SK-N-SH (cell line): ENCODE results near the gene ARHGAP26. TPM values are rescaled to one million over a fixed set of nuclear protein-coding genes. Genes with fewer than 3 reads are reported as not detected.

Source experiments
- CTCF ChIA-PET: fragments of 300-600, 350-600 bp; formaldehyde crosslinking; extraction: SDS; loops from one replicate; lab custom pipeline; 2021; lab: Yijun Ruan, JAX
- POLR2A ChIA-PET: fragments of 350-600 bp; sonication (Branson Sonifier 250); formaldehyde crosslinking; extraction: SDS; loops from one replicate; lab custom pipeline; 2020; ENCODE audit warnings: antibody characterized with exemption, inconsistent platforms; lab: Yijun Ruan, JAX
- DNase-seq: peaks from one replicate; pipeline ENCODE4 v3.0.0; 2012
- H2AFZ ChIP-seq: fragments of 200-600 bp; sonication (generic); 2 replicates; pipeline ENCODE4 v1.8.1; 2016; ENCODE audit warnings: antibody characterized with exemption, mild to moderate bottlenecking, low read depth
- H3F3A ChIP-seq: fragments of 200-600 bp; sonication (generic); replicated peaks from 2 replicates; pipeline ENCODE3; 2016; ENCODE audit warnings: antibody characterized with exemption, mild to moderate bottlenecking; ENCODE audit not compliant: insufficient read depth
- H3K27ac ChIP-seq, 2 experiments: fragments of 200-500 bp in 1 of 2; fragments of 200-600 bp in 1 of 2; sonication (Bioruptor generic) in 1 of 2; sonication (generic), shearing (Covaris generic) in 1 of 2; 2 replicates each; pipeline versions ENCODE4 v1.5.1 to v1.6.1; 2014 to 2016; ENCODE audit warnings: low read depth in 2 of 2, inconsistent platforms in 1 of 2, low read length in 1 of 2, mild to moderate bottlenecking in 1 of 2, mixed read lengths in 1 of 2
- H3K27me3 ChIP-seq: fragments of 200-600 bp; sonication (generic), shearing (Covaris generic); 2 replicates; pipeline ENCODE4 v1.6.1; 2016; ENCODE audit warnings: mixed run types; ENCODE audit not compliant: insufficient read depth
- H3K36me3 ChIP-seq, 2 experiments: fragments of 200-500 bp in 1 of 2; fragments of 200-600 bp in 1 of 2; sonication (Bioruptor generic) in 1 of 2; sonication (generic) in 1 of 2; replicated peaks in 1 of 2; 2 replicates each; pipeline versions ENCODE3 to v1.5.1; 2014 to 2016; ENCODE audit warnings: low read length in 1 of 2, mild to moderate bottlenecking in 1 of 2; ENCODE audit not compliant: insufficient read depth in 2 of 2, control insufficient read depth in 1 of 2
- H3K4me1 ChIP-seq, 2 experiments: fragments of 200-500 bp in 1 of 2; fragments of 200-600 bp in 1 of 2; sonication (Bioruptor generic) in 1 of 2; sonication (generic), shearing (Covaris generic) in 1 of 2; 2 replicates each; pipeline versions ENCODE4 v1.5.1 to v1.6.1; 2014 to 2016; ENCODE audit warnings: low read depth in 1 of 2, low read length in 1 of 2, mixed run types in 1 of 2; ENCODE audit not compliant: insufficient read depth in 2 of 2, control insufficient read depth in 1 of 2
- H3K4me2 ChIP-seq: fragments of 200-600 bp; sonication (generic), shearing (Covaris generic); 2 replicates; pipeline ENCODE4 v1.6.1; 2017; ENCODE audit warnings: mixed run types
- H3K4me3 ChIP-seq, 2 experiments: fragments of 200-500 bp in 1 of 2; fragments of 200-600 bp in 1 of 2; sonication (Bioruptor generic) in 1 of 2; sonication (generic), shearing (Covaris generic) in 1 of 2; 2 replicates each; pipeline versions ENCODE4 v1.5.1 to v1.8.1; 2014 to 2016; ENCODE audit warnings: low read depth in 2 of 2, inconsistent platforms in 1 of 2, low read length in 1 of 2, mild to moderate bottlenecking in 1 of 2, mixed read lengths in 1 of 2, moderate library complexity in 1 of 2
- H3K79me2 ChIP-seq: fragments of 200-600 bp; sonication (generic); 2 replicates; pipeline ENCODE4 v1.8.1; 2017; ENCODE audit warnings: mild to moderate bottlenecking; ENCODE audit not compliant: insufficient read depth
- H3K9ac ChIP-seq: fragments of 200-600 bp; sonication (generic); 2 replicates; pipeline ENCODE4 v1.6.1; 2017; ENCODE audit warnings: mixed run types
- H3K9me2 ChIP-seq: fragments of 200-600 bp; sonication (generic); 2 replicates; pipeline ENCODE4 v1.6.1; 2017; ENCODE audit warnings: mixed run types
- H3K9me3 ChIP-seq: fragments of 200-600 bp; sonication (generic); 2 replicates; pipeline ENCODE4 v1.6.1; 2017; ENCODE audit warnings: mixed run types, mild to moderate bottlenecking, moderate library complexity
- H4K20me1 ChIP-seq: fragments of 200-600 bp; sonication (generic); 2 replicates; pipeline ENCODE4 v1.6.1; 2017; ENCODE audit warnings: mild to moderate bottlenecking, mixed run types; ENCODE audit not compliant: insufficient read depth
- CHD2 ChIP-seq: fragments of 150-350 bp; IDR thresholded peaks from 2 replicates; pipeline ENCODE4 v1.6.1; 2018; ENCODE audit warnings: low read length; ENCODE audit not compliant: partially characterized antibody
- ELF1 ChIP-seq: IDR thresholded peaks from 2 replicates; pipeline ENCODE4 v1.4.0; 2012
- EZH2phosphoT487 ChIP-seq: fragments of 200-600 bp; sonication (generic); IDR thresholded peaks from 2 replicates; pipeline ENCODE4 v1.6.1; 2017; ENCODE audit warnings: low read depth, mixed run types, mild to moderate bottlenecking, antibody characterized with exemption, moderate library complexity, borderline replicate concordance
- FOXJ3 ChIP-seq: sonication (generic); formaldehyde crosslinking; IDR thresholded peaks from 2 replicates; pipeline ENCODE4 v1.5.1; 2020; ENCODE audit warnings: mild to moderate bottlenecking, missing genetic modification reagents
- FOXM1 ChIP-seq: IDR thresholded peaks from 2 replicates; pipeline ENCODE4 v1.4.0; 2012; ENCODE audit warnings: low read depth, mild to moderate bottlenecking
- GATA2 ChIP-seq: sonication (generic); formaldehyde crosslinking; IDR thresholded peaks from 2 replicates; pipeline ENCODE4 v1.5.0; 2020; ENCODE audit warnings: mild to moderate bottlenecking, missing genetic modification reagents
- JUND ChIP-seq: IDR thresholded peaks from 2 replicates; pipeline ENCODE4 v1.4.0; 2012
- NFIC ChIP-seq: IDR thresholded peaks from 2 replicates; pipeline ENCODE4 v1.4.0; 2012; ENCODE audit warnings: borderline replicate concordance
- NRF1 ChIP-seq: IDR thresholded peaks from 2 replicates; pipeline ENCODE4 v1.6.1; 2012; ENCODE audit warnings: low read depth, mild to moderate bottlenecking, low read length
- RFX5 ChIP-seq: IDR thresholded peaks from 2 replicates; pipeline ENCODE4 v1.6.1; 2012; ENCODE audit warnings: mild to moderate bottlenecking, improper control_type of control experiment, low read length
- SIN3A ChIP-seq: IDR thresholded peaks from 2 replicates; pipeline ENCODE4 v1.6.1; 2012; ENCODE audit warnings: low read depth, mild to moderate bottlenecking, low read length, moderate library complexity, borderline replicate concordance
- SMC3 ChIP-seq: IDR thresholded peaks from 2 replicates; pipeline ENCODE4 v1.6.1; 2012; ENCODE audit warnings: low read depth, low read length, improper control_type of control experiment
- TEAD4 ChIP-seq: IDR thresholded peaks from 2 replicates; pipeline ENCODE4 v1.4.0; 2012; ENCODE audit warnings: mild to moderate bottlenecking, borderline replicate concordance; ENCODE audit not compliant: insufficient read depth
- YY1 ChIP-seq: IDR thresholded peaks from 2 replicates; pipeline ENCODE4 v1.4.0; 2012; ENCODE audit warnings: low read depth, mild to moderate bottlenecking
- WGBS: methylation state at CpG from one replicate; pipeline ENCODE4 v1.1.6; 2017; ENCODE audit warnings: low lambda C conversion rate; 5-methylcytosine and 5-hydroxymethylcytosine counted together
- polyA plus RNA-seq, 3 experiments: library from polyadenylated mRNA; depleted of rRNA; stranded (reverse); fragments of >200 nt; gene quantifications; 2 replicates each; pipeline ENCODE4 v1.2.3, GENCODE V29; 2012
- TF ChIP-seq, protein P1 (sequence below): IDR thresholded peaks from 2 replicates; pipeline ENCODE4 v1.4.0; 2012; ENCODE audit warnings: low read depth, borderline replicate concordance
- TF ChIP-seq, protein P2 (sequence below): fragments of 200-600 bp; sonication (generic); IDR thresholded peaks from 2 replicates; pipeline ENCODE4 v1.6.1; 2017; ENCODE audit warnings: antibody characterized with exemption, mild to moderate bottlenecking, moderate library complexity
- TF ChIP-seq, protein P3 (sequence below): IDR thresholded peaks from 2 replicates; pipeline ENCODE4; 2012
- TF ChIP-seq, protein P4 (sequence below): fragments of 150-350 bp; IDR thresholded peaks from 2 replicates; pipeline ENCODE4 v1.6.1; 2016; ENCODE audit warnings: mild to moderate bottlenecking, low read depth, low read length
- TF ChIP-seq, protein P5 (sequence below): IDR thresholded peaks from 2 replicates; pipeline ENCODE4 v1.4.0; 2012; ENCODE audit warnings: low read depth
- TF ChIP-seq, protein P6 (sequence below): IDR thresholded peaks from 2 replicates; pipeline ENCODE4 v1.6.1; 2012; ENCODE audit warnings: mild to moderate bottlenecking, low read depth, low read length, moderate library complexity

The ARHGAP26 gene
- polyA plus RNA-seq, 1 of the 3 experiments (the other 2 are of a cell fraction): 6.1 TPM

DNA sequence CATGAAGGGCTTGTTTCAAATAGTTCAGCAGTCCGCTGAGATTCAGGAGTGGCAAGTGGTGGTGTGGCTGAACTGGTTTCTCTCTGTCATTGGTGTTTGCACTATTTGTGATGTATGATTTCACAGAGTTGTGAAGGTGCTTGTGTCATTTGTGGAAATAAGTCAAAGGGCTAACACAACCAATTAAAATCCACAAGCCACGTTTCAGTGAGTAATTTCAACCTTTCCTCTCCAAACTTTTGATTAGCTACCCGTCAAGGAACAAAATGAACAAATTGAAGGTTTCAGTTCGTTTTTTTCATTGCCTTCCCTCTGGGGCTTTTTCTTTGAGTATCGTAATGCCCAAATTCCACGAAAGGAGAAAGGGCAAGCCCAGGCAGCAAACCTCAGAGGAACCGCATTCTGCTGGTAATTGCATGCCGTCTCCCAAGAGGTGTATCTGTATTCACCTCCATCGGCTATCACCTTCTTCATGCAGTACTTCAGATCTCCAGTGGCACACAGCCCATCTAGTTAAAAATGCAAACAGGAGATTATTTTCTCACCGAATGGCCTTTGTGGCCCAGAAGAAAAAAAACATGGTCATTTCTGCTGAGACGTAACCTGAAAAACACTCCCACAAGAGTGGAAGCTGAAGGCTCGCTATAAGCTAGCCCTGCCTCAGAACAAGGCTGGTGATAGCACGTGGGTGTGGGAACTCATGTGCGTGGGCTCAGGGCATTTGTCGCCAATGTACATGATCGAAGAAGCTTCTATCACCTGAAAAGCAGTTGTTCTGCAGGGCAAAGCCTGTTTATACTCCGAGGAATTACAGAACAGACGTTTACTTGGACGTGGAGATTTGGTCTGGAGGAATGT is 436.2 kb downstream of the ARHGAP26 start:
- TF ChIP-seq GATA2 (no peak), RFX5 (no peak), NRF1 (no peak), JUND (no peak), NFIC (no peak), FOXJ3 (CRISPR knock-in tag) (no peak), CHD2 (no peak), TEAD4 (no peak), ELF1 (no peak), SIN3A (no peak), FOXM1 (no peak), YY1 (no peak), EZH2phosphoT487 (no peak), SMC3 (no peak)
- TF ChIP-seq, protein P1, sequence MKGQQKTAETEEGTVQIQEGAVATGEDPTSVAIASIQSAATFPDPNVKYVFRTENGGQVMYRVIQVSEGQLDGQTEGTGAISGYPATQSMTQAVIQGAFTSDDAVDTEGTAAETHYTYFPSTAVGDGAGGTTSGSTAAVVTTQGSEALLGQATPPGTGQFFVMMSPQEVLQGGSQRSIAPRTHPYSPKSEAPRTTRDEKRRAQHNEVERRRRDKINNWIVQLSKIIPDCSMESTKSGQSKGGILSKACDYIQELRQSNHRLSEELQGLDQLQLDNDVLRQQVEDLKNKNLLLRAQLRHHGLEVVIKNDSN: no peak
- TF ChIP-seq, protein P2, sequence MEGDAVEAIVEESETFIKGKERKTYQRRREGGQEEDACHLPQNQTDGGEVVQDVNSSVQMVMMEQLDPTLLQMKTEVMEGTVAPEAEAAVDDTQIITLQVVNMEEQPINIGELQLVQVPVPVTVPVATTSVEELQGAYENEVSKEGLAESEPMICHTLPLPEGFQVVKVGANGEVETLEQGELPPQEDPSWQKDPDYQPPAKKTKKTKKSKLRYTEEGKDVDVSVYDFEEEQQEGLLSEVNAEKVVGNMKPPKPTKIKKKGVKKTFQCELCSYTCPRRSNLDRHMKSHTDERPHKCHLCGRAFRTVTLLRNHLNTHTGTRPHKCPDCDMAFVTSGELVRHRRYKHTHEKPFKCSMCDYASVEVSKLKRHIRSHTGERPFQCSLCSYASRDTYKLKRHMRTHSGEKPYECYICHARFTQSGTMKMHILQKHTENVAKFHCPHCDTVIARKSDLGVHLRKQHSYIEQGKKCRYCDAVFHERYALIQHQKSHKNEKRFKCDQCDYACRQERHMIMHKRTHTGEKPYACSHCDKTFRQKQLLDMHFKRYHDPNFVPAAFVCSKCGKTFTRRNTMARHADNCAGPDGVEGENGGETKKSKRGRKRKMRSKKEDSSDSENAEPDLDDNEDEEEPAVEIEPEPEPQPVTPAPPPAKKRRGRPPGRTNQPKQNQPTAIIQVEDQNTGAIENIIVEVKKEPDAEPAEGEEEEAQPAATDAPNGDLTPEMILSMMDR: no peak
- TF ChIP-seq, protein P3, sequence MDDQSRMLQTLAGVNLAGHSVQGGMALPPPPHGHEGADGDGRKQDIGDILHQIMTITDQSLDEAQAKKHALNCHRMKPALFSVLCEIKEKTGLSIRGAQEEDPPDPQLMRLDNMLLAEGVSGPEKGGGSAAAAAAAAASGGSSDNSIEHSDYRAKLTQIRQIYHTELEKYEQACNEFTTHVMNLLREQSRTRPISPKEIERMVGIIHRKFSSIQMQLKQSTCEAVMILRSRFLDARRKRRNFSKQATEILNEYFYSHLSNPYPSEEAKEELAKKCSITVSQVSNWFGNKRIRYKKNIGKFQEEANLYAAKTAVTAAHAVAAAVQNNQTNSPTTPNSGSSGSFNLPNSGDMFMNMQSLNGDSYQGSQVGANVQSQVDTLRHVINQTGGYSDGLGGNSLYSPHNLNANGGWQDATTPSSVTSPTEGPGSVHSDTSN: no peak
- TF ChIP-seq, protein P4, sequence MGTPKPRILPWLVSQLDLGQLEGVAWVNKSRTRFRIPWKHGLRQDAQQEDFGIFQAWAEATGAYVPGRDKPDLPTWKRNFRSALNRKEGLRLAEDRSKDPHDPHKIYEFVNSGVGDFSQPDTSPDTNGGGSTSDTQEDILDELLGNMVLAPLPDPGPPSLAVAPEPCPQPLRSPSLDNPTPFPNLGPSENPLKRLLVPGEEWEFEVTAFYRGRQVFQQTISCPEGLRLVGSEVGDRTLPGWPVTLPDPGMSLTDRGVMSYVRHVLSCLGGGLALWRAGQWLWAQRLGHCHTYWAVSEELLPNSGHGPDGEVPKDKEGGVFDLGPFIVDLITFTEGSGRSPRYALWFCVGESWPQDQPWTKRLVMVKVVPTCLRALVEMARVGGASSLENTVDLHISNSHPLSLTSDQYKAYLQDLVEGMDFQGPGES: no peak
- TF ChIP-seq, protein P5, sequence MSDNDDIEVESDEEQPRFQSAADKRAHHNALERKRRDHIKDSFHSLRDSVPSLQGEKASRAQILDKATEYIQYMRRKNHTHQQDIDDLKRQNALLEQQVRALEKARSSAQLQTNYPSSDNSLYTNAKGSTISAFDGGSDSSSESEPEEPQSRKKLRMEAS: no peak
- TF ChIP-seq, protein P6, sequence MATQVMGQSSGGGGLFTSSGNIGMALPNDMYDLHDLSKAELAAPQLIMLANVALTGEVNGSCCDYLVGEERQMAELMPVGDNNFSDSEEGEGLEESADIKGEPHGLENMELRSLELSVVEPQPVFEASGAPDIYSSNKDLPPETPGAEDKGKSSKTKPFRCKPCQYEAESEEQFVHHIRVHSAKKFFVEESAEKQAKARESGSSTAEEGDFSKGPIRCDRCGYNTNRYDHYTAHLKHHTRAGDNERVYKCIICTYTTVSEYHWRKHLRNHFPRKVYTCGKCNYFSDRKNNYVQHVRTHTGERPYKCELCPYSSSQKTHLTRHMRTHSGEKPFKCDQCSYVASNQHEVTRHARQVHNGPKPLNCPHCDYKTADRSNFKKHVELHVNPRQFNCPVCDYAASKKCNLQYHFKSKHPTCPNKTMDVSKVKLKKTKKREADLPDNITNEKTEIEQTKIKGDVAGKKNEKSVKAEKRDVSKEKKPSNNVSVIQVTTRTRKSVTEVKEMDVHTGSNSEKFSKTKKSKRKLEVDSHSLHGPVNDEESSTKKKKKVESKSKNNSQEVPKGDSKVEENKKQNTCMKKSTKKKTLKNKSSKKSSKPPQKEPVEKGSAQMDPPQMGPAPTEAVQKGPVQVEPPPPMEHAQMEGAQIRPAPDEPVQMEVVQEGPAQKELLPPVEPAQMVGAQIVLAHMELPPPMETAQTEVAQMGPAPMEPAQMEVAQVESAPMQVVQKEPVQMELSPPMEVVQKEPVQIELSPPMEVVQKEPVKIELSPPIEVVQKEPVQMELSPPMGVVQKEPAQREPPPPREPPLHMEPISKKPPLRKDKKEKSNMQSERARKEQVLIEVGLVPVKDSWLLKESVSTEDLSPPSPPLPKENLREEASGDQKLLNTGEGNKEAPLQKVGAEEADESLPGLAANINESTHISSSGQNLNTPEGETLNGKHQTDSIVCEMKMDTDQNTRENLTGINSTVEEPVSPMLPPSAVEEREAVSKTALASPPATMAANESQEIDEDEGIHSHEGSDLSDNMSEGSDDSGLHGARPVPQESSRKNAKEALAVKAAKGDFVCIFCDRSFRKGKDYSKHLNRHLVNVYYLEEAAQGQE: no peak
- H4K20me1 ChIP-seq: no peaks in the 10 kb centered on the region
- no peak for DNase-seq
- POLR2A ChIA-PET: no interaction called here
- H3K27me3 ChIP-seq: no peaks in the 10 kb centered on the region
- H3K9ac ChIP-seq: no peak overlapping the region
- H3K4me1 ChIP-seq: peaks cover 0 to 18% of the 10 kb centered on the region in 2 experiments
- H3K9me2 ChIP-seq: no peaks in the 10 kb centered on the region
- H3F3A ChIP-seq: peaks cover 16% of the 10 kb centered on the region
- no peak overlapping the region for H2AFZ ChIP-seq
- no peaks in the 10 kb centered on the region for H3K36me3 ChIP-seq
- CTCF ChIA-PET: interaction anchor here (1.3 kb wide), 1 partner anchor 11 kb away, joined by 4 read pairs; no protein-coding TSS in a partner anchor
- H3K79me2 ChIP-seq: no peaks in the 10 kb centered on the region
- 95% methylated on average over 19 of the region's 19 CpGs for WGBS
- no peak overlapping the region for H3K4me2 ChIP-seq
- H3K4me3 ChIP-seq: no peak overlapping the region
- no peaks in the 10 kb centered on the region; the same call in 1 of the 2 replicates for H3K9me3 ChIP-seq
- peak overlapping the region in 1 of 2 experiments; percentile 72; a peak in 2 of 4 replicates for H3K27ac ChIP-seq
